Endothelial cell of umbilical vein (primary cell): ENCODE results near the gene PSMB9. TPM values are rescaled to one million over a fixed set of nuclear protein-coding genes. Genes with fewer than 3 reads are reported as not detected.

Experiments used
- BruUV-seq: library from RNA; stranded (reverse); fragments of 400-500 nt; replicated peaks from 2 replicates; lab custom pipeline; 2021; lab: Mats Ljungman, UMichigan
- CTCF ChIA-PET: fragments of 300-600, 350-600 bp; sonication (Branson Sonifier 250); formaldehyde crosslinking; loops from one replicate; lab custom pipeline; 2021; ENCODE audit warnings: antibody characterized with exemption, inconsistent platforms; lab: Charles Lee
- POLR2A ChIA-PET: fragments of 300-600, 350-600 bp; sonication (Branson Sonifier 250); formaldehyde crosslinking; loops from one replicate; lab custom pipeline; 2021; ENCODE audit warnings: antibody characterized with exemption, inconsistent platforms; lab: Charles Lee
- DNase-seq: peaks from one replicate; pipeline ENCODE4 v3.0.0-alpha.2; 2011; ENCODE audit warnings: low read depth, low spot score
- FAIRE-seq: peaks from 2 replicates; lab custom pipeline; 2011; peaks lifted over from hg19 to GRCh38; lab: Jason Lieb, UNC
- H2AFZ ChIP-seq: 2 replicates; pipeline ENCODE4 v1.6.0; 2012; ENCODE audit warnings: low read depth, low read length, control low read depth, inconsistent platforms
- H3K27ac ChIP-seq: 2 replicates; pipeline ENCODE4 v1.5.1; 2011; ENCODE audit warnings: low read depth, mild to moderate bottlenecking, control low read depth, low read length, moderate library complexity; ENCODE audit not compliant: insufficient read depth
- H3K27me3 ChIP-seq, 2 experiments: 2 replicates each; pipeline versions ENCODE4 v1.6.0 to v1.6.1; 2011; ENCODE audit warnings: low read length in 2 of 2, mixed read lengths in 1 of 2; ENCODE audit not compliant: control insufficient read depth in 2 of 2, insufficient read depth in 2 of 2
- H3K36me3 ChIP-seq, 2 experiments: 2 replicates in 1 of 2; 3 replicates in 1 of 2; pipeline ENCODE4 v1.5.1; 2011; ENCODE audit warnings: low read length in 2 of 2, mild to moderate bottlenecking in 1 of 2, moderate library complexity in 1 of 2; ENCODE audit not compliant: control insufficient read depth in 2 of 2, insufficient read depth in 2 of 2; ENCODE audit errors: extremely low read depth in 1 of 2
- H3K4me1 ChIP-seq: 3 replicates; pipeline ENCODE4 v1.5.1; 2011; ENCODE audit warnings: mild to moderate bottlenecking, low read length; ENCODE audit not compliant: control insufficient read depth, insufficient read depth; ENCODE audit errors: extremely low read depth
- H3K4me2 ChIP-seq: 2 replicates; pipeline ENCODE4 v1.6.1; 2011; ENCODE audit warnings: low read length, control low read depth, mixed read lengths; ENCODE audit not compliant: insufficient read depth
- H3K4me3 ChIP-seq, 3 experiments: fragments of 200-600 bp in 1 of 3; sonication (generic), shearing (Covaris generic) in 1 of 3; replicated peaks in 1 of 3; 2 replicates each; pipeline ENCODE4 v1.5.1; 2011 to 2016; ENCODE audit warnings: control low read depth in 3 of 3, low read length in 3 of 3, mild to moderate bottlenecking in 2 of 3, inconsistent platforms in 1 of 3, low read depth in 1 of 3, moderate library complexity in 1 of 3; ENCODE audit not compliant: insufficient read depth in 1 of 3
- H3K79me2 ChIP-seq: 2 replicates; pipeline ENCODE4 v1.6.0; 2012; ENCODE audit warnings: low read length, inconsistent platforms; ENCODE audit not compliant: control insufficient read depth, insufficient read depth
- H3K9ac ChIP-seq: replicated peaks from 2 replicates; pipeline ENCODE3; 2011; ENCODE audit warnings: low read length, control low read depth; ENCODE audit not compliant: insufficient read depth; ENCODE audit errors: extremely low read depth
- H3K9me1 ChIP-seq: replicated peaks from 3 replicates; pipeline ENCODE4 v1.6.0; 2011; ENCODE audit warnings: mild to moderate bottlenecking, low read length; ENCODE audit not compliant: control insufficient read depth, insufficient read depth; ENCODE audit errors: extremely low read depth
- H3K9me3 ChIP-seq: replicated peaks from 2 replicates; pipeline ENCODE4 v1.5.1; 2012; ENCODE audit warnings: low read length, inconsistent platforms; ENCODE audit not compliant: control insufficient read depth, insufficient read depth
- H4K20me1 ChIP-seq: replicated peaks from 2 replicates; pipeline ENCODE3; 2011; ENCODE audit warnings: mild to moderate bottlenecking, low read length; ENCODE audit not compliant: control insufficient read depth, insufficient read depth; ENCODE audit errors: extremely low read depth
- EZH2 ChIP-seq: IDR thresholded peaks from 2 replicates; pipeline ENCODE4 v1.6.1; 2012; ENCODE audit warnings: borderline replicate concordance, low read depth, mild to moderate bottlenecking, moderate library complexity, low read length, inconsistent platforms; ENCODE audit not compliant: severe bottlenecking
- FOS ChIP-seq: IDR thresholded peaks from 2 replicates; pipeline ENCODE4 v1.6.1; 2011; ENCODE audit warnings: mild to moderate bottlenecking, low read length, moderate library complexity, borderline replicate concordance; ENCODE audit not compliant: insufficient read depth
- GATA2 ChIP-seq: IDR thresholded peaks from 2 replicates; pipeline ENCODE4 v1.7.0; 2011; ENCODE audit warnings: low read depth, mild to moderate bottlenecking, moderate library complexity, mixed read lengths, low read length; ENCODE audit not compliant: insufficient read length, insufficient read depth
- JUN ChIP-seq: IDR thresholded peaks from 2 replicates; pipeline ENCODE4 v1.6.1; 2011; ENCODE audit warnings: borderline replicate concordance, low read depth; ENCODE audit not compliant: insufficient read length, insufficient read depth
- MAX ChIP-seq: IDR thresholded peaks from 2 replicates; pipeline ENCODE4 v1.6.1; 2011; ENCODE audit not compliant: insufficient read depth, insufficient read length
- MYC ChIP-seq: IDR thresholded peaks from one replicate; pipeline ENCODE4 v1.6.1; 2011; ENCODE audit warnings: mild to moderate bottlenecking, low read depth, low read length
- POLR2AphosphoS5 ChIP-seq: IDR thresholded peaks from 2 replicates; pipeline ENCODE4 v1.6.1; 2012; ENCODE audit warnings: low read depth, mild to moderate bottlenecking, control low read depth, low read length, moderate library complexity; ENCODE audit not compliant: insufficient read depth
- dilution Hi-C: fragments of 300-500 bp; cut with MboI; formaldehyde crosslinking; loops from one replicate; pipeline ENCODE4 v1.15.0; 2019; ENCODE audit warnings: low sequenced_read_pairs; ENCODE audit not compliant: extremely low pct_ligation_motif_present
- intact Hi-C: fragments of 100-400 bp; cut with micrococcal nuclease; formaldehyde crosslinking; loops from one replicate; pipeline ENCODE4 v1.10.0; 2022
- polyA plus RNA-seq, 4 experiments: library from polyadenylated mRNA; depleted of rRNA in 3 of 4; stranded (reverse) in 3 of 4; unstranded in 1 of 4; fragments of >200 nt; gene quantifications; 2 replicates each; pipeline versions ENCODE4 v1.2.1 to v1.2.3, GENCODE V29; 2011 to 2012; ENCODE audit warnings: missing spikeins in 1 of 4
- total RNA-seq: library from RNA; stranded (reverse); gene quantifications from 2 replicates; pipeline ENCODE4 v1.2.3, GENCODE V29; 2021
- TF ChIP-seq, protein P1 (sequence below), 2 donors: IDR thresholded peaks; 1 replicate in 1 of 2; 2 replicates in 1 of 2; pipeline ENCODE4 v1.5.1; 2011; ENCODE audit warnings: low read length in 2 of 2, mild to moderate bottlenecking in 2 of 2, moderate library complexity in 2 of 2, control low read depth in 1 of 2, inconsistent platforms in 1 of 2, low read depth in 1 of 2; ENCODE audit not compliant: insufficient read depth in 1 of 2; ENCODE audit errors: extremely low read depth in 1 of 2

Gene PSMB9
- total and polyA plus RNA-seq, 2 donors (not counting 3 experiments of a cell fraction or from before 2014, with no cell fraction given), result 6.3 TPM

GRCh38 chr6:32819729-32820128, 34.3 kb upstream of the PSMB9 start:
- Histone ChIP-seq H3K79me2 (no peaks in the 10 kb centered on the region), H3K9ac (no peak overlapping the region), H3K4me3 (no peak overlapping the region), H3K36me3 (no peaks in the 10 kb centered on the region), H3K9me1 (no peaks in the 10 kb centered on the region), H3K4me1 (no peaks in the 10 kb centered on the region), H3K4me2 (no peak overlapping the region), H2AFZ (no peak overlapping the region), H3K27me3 (peaks cover 0 to 4% of the 10 kb centered on the region in 2 experiments), H4K20me1 (no peaks in the 10 kb centered on the region), H3K27ac (no peak overlapping the region), H3K9me3 (no peaks in the 10 kb centered on the region)
- no peak for TF ChIP-seq FOS
- no peak for TF ChIP-seq JUN
- no peak for TF ChIP-seq MYC
- TF ChIP-seq POLR2AphosphoS5, result no peak
- no peak for TF ChIP-seq GATA2
- no peak for DNase-seq
- dilution Hi-C loops, result no loop called here
- no TSS peak for BruUV-seq
- FAIRE-seq, result no peak
- ChIA-PET POLR2A (no interaction called here), CTCF (interaction anchor here (0.9 to 2.3 kb wide), 2 partner anchors 19 to 48 kb away, joined by 3 to 10 read pairs; partner anchors contain the start of gene TAP2)
- intact Hi-C loops, result no loop called here

- DNase-seq (peak; percentile 48), FAIRE-seq (peak; percentile 87)
- no peaks in the 10 kb centered on the region for H3K4me1 ChIP-seq
- H3K27me3 ChIP-seq, result no peaks in the 10 kb centered on the region
- H3K4me3 ChIP-seq, result no peak overlapping the region
- no peak overlapping the region for H3K4me2 ChIP-seq
- no peak overlapping the region for H3K9ac ChIP-seq
- no peaks in the 10 kb centered on the region for H3K79me2 ChIP-seq
- no peak for TF ChIP-seq MAX
- TF ChIP-seq EZH2, result no peak
- TF ChIP-seq, protein P1, sequence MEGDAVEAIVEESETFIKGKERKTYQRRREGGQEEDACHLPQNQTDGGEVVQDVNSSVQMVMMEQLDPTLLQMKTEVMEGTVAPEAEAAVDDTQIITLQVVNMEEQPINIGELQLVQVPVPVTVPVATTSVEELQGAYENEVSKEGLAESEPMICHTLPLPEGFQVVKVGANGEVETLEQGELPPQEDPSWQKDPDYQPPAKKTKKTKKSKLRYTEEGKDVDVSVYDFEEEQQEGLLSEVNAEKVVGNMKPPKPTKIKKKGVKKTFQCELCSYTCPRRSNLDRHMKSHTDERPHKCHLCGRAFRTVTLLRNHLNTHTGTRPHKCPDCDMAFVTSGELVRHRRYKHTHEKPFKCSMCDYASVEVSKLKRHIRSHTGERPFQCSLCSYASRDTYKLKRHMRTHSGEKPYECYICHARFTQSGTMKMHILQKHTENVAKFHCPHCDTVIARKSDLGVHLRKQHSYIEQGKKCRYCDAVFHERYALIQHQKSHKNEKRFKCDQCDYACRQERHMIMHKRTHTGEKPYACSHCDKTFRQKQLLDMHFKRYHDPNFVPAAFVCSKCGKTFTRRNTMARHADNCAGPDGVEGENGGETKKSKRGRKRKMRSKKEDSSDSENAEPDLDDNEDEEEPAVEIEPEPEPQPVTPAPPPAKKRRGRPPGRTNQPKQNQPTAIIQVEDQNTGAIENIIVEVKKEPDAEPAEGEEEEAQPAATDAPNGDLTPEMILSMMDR (IDR thresholded peaks at IDR 0.05; ENCODE audit: extremely low read depth in 1 of 2, insufficient read depth in 1 of 2, low read depth in 1 of 2, low read length in 2 of 2), result peak; percentile 13 to 20
- dilution Hi-C loops, result no loop called here
- ChIA-PET CTCF (interaction anchor here (1.1 to 6.7 kb wide), 13 partner anchors 9 to 159 kb away, joined by 3 to 188 read pairs (median 6); partner anchors contain the start of genes HLA-DMA, PSMB9, TAP1 and TAP2), POLR2A (no interaction called here)
- peaks cover 2 to 8% of the 10 kb centered on the region in 2 experiments for H3K36me3 ChIP-seq
- H3K9me3 ChIP-seq, result no peaks in the 10 kb centered on the region
- BruUV-seq, result TSS peak; percentile 10
- no peak overlapping the region for H2AFZ ChIP-seq
- no peak overlapping the region for H3K27ac ChIP-seq
- intact Hi-C loops, result loop anchor here (1.0 kb wide), 2 partner anchors 28 to 42 kb away; partner anchors contain the start of gene PSMB9
- no peaks in the 10 kb centered on the region for H3K9me1 ChIP-seq
- no peaks in the 10 kb centered on the region for H4K20me1 ChIP-seq
These were observed 28.0 kb upstream of the PSMB9 start for GRCh38 chr6:32825966-32826365.
